SK-N-MC (cell line): ENCODE measurements around the gene TNFRSF14.

Experiments used
- EZH2 ChIP-seq: fragments of 200-600 bp; sonication (generic); IDR thresholded peaks from one replicate; pipeline ENCODE4 v1.6.1; 2017; ENCODE audit warnings: antibody characterized with exemption
- POLR2AphosphoS5 ChIP-seq: IDR thresholded peaks from 2 replicates; pipeline ENCODE4 v1.6.1; 2012; ENCODE audit warnings: mild to moderate bottlenecking, low read depth, low read length, borderline replicate concordance

- TF ChIP-seq POLR2AphosphoS5 (no peak), EZH2 (no peak)
These were observed 36.4 kb upstream of the TNFRSF14 start for GRCh38 chr1:2519729-2520128.
